ENCODE measurements around the gene HSPB8. TPM values are rescaled to one million over a fixed set of nuclear protein-coding genes. Genes with fewer than 3 reads are reported as not detected.

The HSPB8 gene
- total RNA-seq, 2 donors from 2014 or later = 9.7 to 10.4 TPM

DNA sequence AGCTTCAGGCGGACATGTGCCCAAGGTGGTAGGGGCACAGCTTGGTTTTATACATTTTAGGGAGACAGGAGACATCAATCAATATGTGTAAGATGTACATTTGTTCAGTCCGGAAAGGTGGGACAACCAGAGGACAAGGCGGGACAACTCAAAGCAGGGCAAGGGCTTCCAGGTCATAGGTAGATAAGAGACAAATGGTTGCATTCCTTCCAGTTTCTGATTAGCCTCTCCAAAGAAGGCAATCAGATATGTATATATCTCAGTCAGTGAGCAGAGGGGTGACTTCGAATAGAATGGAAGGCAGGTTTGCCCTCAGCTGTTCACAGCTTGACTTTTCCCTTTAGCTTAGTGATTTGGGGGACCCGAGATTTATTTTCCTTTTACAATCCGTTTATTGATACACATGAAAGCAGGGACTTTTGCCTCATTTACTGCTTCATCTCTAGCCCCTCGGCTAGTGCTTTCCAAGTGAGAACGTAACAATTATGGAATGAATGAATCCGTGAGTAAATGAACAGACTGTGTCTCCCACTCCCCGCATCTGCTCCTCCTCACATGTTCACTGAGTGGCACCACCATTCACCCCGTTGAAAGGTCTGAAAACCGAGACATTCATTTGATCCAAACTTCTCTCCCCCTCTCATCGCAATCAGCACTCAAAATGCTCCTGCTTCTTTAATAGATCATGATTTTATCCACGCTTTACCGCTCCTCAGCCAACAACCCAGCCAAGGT, 6.9 kb upstream of the HSPB8 start:
- H3K27ac ChIP-seq (ENCODE audit: low read depth, low read length) = no peak overlapping the region
- peaks cover 46% of the 10 kb centered on the region for H3K27me3 Mint-ChIP-seq (ENCODE audit: insufficient read depth)
- H3K36me3 Mint-ChIP-seq (ENCODE audit: low read depth) = no peaks in the 10 kb centered on the region
- H3K9me3 ChIP-seq (ENCODE audit: control insufficient read depth, low read length) = no peaks in the 10 kb centered on the region
- H3K4me3 Mint-ChIP-seq = no peak overlapping the region
- WGBS, 2 experiments (ENCODE audit: insufficient coverage in 1 of 2, insufficient read length in 1 of 2) = 81 to 87% methylated on average over 14 to 15 of the region's 15 CpGs
- no peaks in the 10 kb centered on the region for H3K36me3 ChIP-seq (ENCODE audit: control insufficient read depth, insufficient read depth, low read length)
- H3K27ac Mint-ChIP-seq = no peak overlapping the region
- TF ChIP-seq, protein P1, sequence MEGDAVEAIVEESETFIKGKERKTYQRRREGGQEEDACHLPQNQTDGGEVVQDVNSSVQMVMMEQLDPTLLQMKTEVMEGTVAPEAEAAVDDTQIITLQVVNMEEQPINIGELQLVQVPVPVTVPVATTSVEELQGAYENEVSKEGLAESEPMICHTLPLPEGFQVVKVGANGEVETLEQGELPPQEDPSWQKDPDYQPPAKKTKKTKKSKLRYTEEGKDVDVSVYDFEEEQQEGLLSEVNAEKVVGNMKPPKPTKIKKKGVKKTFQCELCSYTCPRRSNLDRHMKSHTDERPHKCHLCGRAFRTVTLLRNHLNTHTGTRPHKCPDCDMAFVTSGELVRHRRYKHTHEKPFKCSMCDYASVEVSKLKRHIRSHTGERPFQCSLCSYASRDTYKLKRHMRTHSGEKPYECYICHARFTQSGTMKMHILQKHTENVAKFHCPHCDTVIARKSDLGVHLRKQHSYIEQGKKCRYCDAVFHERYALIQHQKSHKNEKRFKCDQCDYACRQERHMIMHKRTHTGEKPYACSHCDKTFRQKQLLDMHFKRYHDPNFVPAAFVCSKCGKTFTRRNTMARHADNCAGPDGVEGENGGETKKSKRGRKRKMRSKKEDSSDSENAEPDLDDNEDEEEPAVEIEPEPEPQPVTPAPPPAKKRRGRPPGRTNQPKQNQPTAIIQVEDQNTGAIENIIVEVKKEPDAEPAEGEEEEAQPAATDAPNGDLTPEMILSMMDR (conservative IDR thresholded peaks at IDR 0.05) = no peak
- H3K9me3 Mint-ChIP-seq = no peaks in the 10 kb centered on the region
- peaks cover 25% of the 10 kb centered on the region for H3K4me1 Mint-ChIP-seq
- DNase-seq = no peak
- peak overlapping the region; percentile 39 for H3K4me3 ChIP-seq (ENCODE audit: low read length)
- peaks cover under 1% of the 10 kb centered on the region for H3K27me3 ChIP-seq (ENCODE audit: control insufficient read depth, insufficient read depth, low read length, poor library complexity, severe bottlenecking)
- H3K4me1 ChIP-seq (ENCODE audit: control insufficient read depth, insufficient read depth, low read length) = peaks cover 17% of the 10 kb centered on the region
- H3K9ac ChIP-seq (ENCODE audit: extremely low read depth, low read length, poor library complexity, severe bottlenecking) = no peak overlapping the region

DNA sequence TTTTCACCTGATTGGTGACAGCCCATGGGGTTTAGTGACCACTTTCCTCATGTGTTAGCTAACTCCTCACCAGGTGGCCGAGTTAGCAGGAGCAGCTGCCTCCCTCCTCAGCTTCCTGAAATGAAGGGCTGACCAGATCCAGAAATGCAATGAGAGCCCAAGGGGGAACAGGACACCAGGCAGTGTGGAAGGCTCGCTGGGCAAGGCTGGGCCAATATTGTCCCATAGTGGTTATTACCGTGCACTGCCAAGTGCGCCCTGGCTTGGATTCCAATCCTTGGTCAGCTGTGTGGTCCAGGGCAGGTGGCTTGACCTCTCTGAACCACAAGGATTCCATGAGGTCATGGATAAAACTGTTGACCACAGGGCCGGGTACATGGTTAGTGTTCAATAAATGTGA, 3.6 kb upstream of the HSPB8 start:
- H3K4me3 ChIP-seq (ENCODE audit: low read length) = no peak overlapping the region
- WGBS, 2 experiments (ENCODE audit: insufficient coverage in 1 of 2, insufficient read length in 1 of 2) = 75 to 79% methylated on average over 4 to 5 of the region's 5 CpGs

DNA sequence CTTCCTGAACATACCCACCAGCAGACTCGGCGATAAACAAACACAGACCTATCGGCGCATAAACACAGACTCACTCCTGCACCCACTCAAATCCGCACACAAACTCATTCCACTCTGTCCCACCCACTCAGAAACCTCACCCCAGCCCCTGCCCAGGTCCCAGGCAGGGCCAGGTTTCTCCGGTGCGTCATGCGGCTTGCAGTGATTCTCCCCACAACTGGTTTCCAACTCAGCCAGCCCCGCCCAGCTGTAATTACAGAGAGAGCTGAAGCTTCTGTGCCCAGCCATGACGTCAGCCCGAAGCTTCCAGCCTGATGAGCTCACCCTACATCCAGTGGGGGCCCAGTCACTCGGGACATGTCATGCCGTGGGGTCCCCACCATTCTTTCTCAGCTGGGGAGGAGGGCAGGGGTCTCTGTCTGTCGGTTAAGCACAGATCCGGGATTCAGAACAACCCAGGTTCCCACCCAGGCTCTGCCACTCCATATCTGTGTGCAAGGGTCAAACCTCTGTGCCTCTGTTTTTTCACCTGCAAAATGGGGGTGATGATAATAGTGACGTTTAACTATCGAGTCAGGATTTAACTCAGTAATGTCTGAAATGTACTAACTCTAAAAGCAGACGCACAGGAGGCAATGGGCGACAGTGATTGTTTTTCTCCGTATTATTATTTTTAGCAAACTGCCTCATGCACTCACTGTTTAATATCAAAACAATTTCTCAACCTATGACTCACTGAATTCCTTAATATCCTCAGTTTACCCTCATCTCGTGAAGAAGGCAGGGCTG, 2.3 kb upstream of the HSPB8 start:
- Mint-ChIP-seq H3K27ac (peak overlapping the region; percentile 88), H3K4me3 (no peak overlapping the region), H3K4me1 (peaks cover 39% of the 10 kb centered on the region), H3K27me3 (ENCODE audit: insufficient read depth) (peaks cover 40% of the 10 kb centered on the region), H3K36me3 (ENCODE audit: low read depth) (no peaks in the 10 kb centered on the region), H3K9me3 (no peaks in the 10 kb centered on the region)
- 80 to 81% methylated on average over 16 to 21 of the region's 21 CpGs for WGBS, 2 experiments (ENCODE audit: insufficient coverage in 1 of 2, insufficient read length in 1 of 2)
- peaks cover 30% of the 10 kb centered on the region for H3K4me1 ChIP-seq (ENCODE audit: control insufficient read depth, insufficient read depth, low read length)
- no peaks in the 10 kb centered on the region for H3K9me3 ChIP-seq (ENCODE audit: control insufficient read depth, low read length)
- TF ChIP-seq, protein P1 (conservative IDR thresholded peaks at IDR 0.05) = no peak
- H3K36me3 ChIP-seq (ENCODE audit: control insufficient read depth, insufficient read depth, low read length) = no peaks in the 10 kb centered on the region
- no peak overlapping the region for H3K27ac ChIP-seq (ENCODE audit: low read depth, low read length)
- H3K9ac ChIP-seq (ENCODE audit: extremely low read depth, low read length, poor library complexity, severe bottlenecking) = no peak overlapping the region
- H3K27me3 ChIP-seq (ENCODE audit: control insufficient read depth, insufficient read depth, low read length, poor library complexity, severe bottlenecking) = peaks cover 8% of the 10 kb centered on the region
- peak; percentile 82 for DNase-seq
- no peak overlapping the region for H3K4me3 ChIP-seq (ENCODE audit: low read length)

More for the DNA sequence above, 3.6 kb upstream of the HSPB8 start:
- no peaks in the 10 kb centered on the region for H3K36me3 ChIP-seq (ENCODE audit: control insufficient read depth, insufficient read depth, low read length)
- peaks cover 30% of the 10 kb centered on the region for H3K4me1 Mint-ChIP-seq
- no peak overlapping the region for H3K27ac ChIP-seq (ENCODE audit: low read depth, low read length)
- DNase-seq = no peak
- H3K27me3 Mint-ChIP-seq (ENCODE audit: insufficient read depth) = peaks cover 42% of the 10 kb centered on the region
- H3K9me3 ChIP-seq (ENCODE audit: control insufficient read depth, low read length) = no peaks in the 10 kb centered on the region
- peak overlapping the region; percentile 48 for H3K27ac Mint-ChIP-seq
- no peak overlapping the region for H3K4me3 Mint-ChIP-seq
- TF ChIP-seq, protein P1 (conservative IDR thresholded peaks at IDR 0.05) = no peak
- H3K4me1 ChIP-seq (ENCODE audit: control insufficient read depth, insufficient read depth, low read length) = peaks cover 27% of the 10 kb centered on the region
- no peak overlapping the region for H3K9ac ChIP-seq (ENCODE audit: extremely low read depth, low read length, poor library complexity, severe bottlenecking)
- H3K9me3 Mint-ChIP-seq = no peaks in the 10 kb centered on the region
- peaks cover 8% of the 10 kb centered on the region for H3K27me3 ChIP-seq (ENCODE audit: control insufficient read depth, insufficient read depth, low read length, poor library complexity, severe bottlenecking)
- H3K36me3 Mint-ChIP-seq (ENCODE audit: low read depth) = no peaks in the 10 kb centered on the region

Measured in endodermal cell (in vitro differentiated cells).